NCI-H446 treated with DMSO at 0.1 percent for 48 hours (cell line): ENCODE results near the gene VEZT.
A peak's percentile ranks its signal among the peaks of the same experiment; 100 is the strongest.
"Not testable (repeated sequence)": the region's sequence is repeated elsewhere in the genome, so short reads cannot be mapped to it uniquely, and the experiment has no call there.

Source experiments
- DNase-seq: peaks from one replicate; lab custom pipeline; 2025; lab: John Stamatoyannopoulos, UW

The VEZT gene

GRCh38 chr12:95319694-95320331, 102.2 kb downstream of the VEZT start:
- no peak for DNase-seq

- DNase-seq: no peak
These were observed 104.1 kb downstream of the VEZT start for GRCh38 chr12:95321516-95322246.

GRCh38 chr12:95322326-95322725, 104.7 kb downstream of the VEZT start:
- DNase-seq: no peak

GRCh38 chr12:95323212-95323611, 105.6 kb downstream of the VEZT start:
- no peak for DNase-seq

- not testable (repeated sequence) for DNase-seq
These were observed 106.6 kb downstream of the VEZT start for GRCh38 chr12:95324246-95324645.

GRCh38 chr12:95325501-95325900, 107.9 kb downstream of the VEZT start:
- no peak for DNase-seq

DNA sequence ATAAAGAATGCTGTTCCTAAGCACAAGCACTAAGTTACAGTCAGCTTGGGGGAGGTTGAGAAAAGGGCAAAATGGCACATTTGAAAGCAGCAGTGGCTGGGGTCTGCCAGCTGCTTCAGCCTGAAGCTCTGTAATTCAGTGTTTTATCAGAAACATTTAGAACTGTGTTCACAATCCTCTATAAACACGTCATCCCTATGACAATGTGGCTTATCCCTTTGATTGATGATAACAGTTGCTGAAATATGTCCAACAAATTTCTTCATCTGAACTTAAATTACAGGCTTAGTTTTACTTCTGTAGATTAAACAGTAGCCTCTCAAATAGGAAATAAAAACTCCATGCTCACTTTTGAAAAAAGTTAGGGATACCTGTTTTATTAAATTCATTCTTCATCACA, 108.8 kb downstream of the VEZT start:
- DNase-seq: no peak

GRCh38 chr12:95326855-95327254, 109.2 kb downstream of the VEZT start:
- DNase-seq: no peak

DNA sequence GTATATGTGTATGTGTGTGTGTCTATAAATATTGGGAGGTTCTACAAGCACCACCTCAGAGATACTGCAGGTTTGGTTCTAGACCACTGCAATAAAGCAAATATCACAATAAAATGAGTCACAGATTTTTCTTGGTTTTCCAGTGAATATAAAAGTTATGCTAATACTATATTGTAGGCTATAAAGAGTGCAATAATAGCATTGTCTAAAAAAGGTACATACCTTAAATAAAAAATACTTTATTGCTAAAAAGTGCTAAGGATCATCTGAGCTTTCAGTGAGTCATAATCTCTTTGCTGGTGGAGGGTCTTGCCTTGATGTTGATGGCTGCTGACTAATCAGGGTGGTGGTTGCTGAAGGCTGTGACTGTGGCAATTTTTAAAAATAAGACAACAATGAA, 111.1 kb downstream of the VEZT start:
- DNase-seq: no peak

GRCh38 chr12:95335948-95336347, 118.3 kb downstream of the VEZT start:
- no peak for DNase-seq

DNA sequence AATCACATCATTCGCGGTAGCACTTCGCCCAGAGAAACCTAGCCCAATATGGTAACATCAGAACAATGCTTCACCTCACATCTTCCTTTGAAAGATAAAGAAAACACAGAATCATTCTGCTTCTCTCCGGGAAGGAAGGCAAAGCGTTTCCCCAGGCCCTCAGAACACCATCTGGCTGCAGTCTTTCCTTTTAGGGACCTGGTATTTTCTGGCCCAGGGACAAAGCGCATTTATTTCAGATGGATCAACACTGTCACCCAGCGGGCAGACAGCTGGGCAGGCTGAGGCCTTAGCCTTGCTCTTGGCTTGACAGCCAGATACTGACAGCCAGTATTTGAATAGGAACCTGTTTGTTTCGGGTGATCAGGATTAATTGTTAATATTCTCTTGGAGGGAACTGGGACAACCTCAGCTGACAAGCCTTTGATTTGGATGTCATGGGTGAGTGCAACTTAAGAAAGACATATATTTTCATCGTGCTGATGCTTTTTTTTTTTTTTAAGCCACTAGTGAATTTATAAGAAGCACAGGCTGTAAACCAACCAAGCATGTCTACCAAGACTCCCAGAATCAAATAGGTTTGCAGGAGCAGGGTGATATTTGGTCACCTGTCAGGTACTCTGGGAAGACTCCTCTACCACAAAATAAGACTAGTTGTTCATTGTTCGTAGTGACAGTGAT, 118.9 kb downstream of the VEZT start:
- DNase-seq: peak; percentile 78

GRCh38 chr12:95337146-95337545, 119.5 kb downstream of the VEZT start:
- no peak for DNase-seq

DNA sequence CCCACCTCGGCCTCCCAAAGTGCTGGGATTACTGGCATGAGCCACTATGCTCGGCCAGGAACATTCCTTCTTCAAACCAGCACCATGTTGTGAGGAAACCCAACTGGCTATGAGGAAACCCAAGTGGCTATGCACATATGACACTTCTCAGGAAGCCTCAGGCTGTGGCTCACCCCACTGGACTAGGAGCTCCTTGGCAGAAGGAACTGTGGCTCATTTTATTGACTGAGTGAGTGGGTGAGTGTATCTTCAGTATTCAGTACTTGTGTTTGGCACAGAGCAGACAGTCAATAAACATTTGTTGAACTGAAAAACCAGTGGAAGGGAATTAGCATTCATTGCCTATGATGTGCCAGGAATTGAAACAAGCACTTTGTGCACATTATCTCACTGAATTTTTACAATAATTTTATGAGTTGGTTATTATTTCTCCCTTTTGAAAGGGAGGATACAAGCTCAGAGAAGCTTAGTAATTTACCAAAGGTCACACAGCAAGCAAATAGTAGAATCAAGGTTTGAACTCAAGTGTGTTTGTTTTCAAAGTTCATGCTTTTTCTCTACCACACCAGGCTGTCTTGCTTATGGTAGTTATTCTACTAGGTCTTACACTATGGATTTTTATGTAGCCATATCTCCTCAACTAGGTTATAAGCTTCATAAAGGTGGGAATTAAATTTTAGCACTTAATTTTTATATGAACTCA, 121.6 kb downstream of the VEZT start:
- no peak for DNase-seq

DNA sequence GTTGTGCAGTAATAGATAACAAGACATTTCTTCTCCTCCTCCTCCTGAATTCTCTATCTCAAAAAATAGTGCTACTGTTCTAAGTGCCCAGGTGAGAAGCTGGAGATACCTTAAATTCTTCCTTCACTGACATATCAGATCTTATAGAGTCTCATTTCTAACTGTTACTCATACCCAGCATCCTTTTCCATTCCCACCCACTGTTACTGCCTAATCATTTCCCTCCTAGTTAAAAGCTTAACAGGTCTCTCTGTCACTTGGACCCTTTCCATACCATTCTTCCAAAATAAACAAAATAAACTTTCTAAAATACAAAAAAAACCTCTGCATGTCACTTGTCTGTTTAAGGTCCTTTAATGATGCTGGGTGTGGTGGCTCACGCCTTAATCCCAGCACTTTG, 124.4 kb downstream of the VEZT start:
- no peak for DNase-seq

DNA sequence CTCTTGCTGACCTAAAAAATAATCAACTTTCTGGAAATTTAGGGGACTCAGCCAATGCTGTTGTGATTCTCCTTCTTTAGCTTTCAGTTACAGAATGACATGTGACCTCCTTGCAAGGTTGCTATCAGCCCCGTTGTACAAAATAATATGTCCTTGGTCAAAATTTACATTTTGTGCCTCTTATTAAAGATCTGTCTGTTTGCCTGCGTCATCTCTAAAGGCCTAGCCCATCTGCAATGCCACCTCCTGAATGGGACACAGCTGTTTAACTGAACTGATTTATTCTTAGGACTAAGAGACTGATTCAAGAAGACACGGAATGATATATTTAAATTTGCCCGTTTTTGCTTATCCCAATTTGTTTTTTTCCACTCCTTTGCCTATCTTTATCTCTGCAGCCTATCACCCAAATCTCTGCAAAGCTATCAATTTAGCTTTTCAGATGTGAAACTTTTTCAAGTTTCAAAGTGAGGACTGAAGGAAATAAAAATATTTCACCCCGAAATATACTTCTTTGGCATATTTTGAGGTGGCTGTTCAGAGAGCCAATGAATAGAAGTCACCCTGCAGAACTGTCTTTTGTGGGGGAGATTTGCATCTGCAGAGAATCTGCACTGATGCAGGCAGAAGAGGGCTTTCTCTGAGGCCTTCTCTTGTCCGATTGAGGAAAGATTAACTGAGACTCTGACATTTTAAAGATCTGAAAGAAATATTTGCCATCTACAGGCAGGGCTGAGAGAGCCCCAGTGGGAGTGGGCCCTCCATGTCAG, 126.0 kb downstream of the VEZT start:
- DNase-seq: no peak

GRCh38 chr12:95349291-95349690, 131.7 kb downstream of the VEZT start:
- no peak for DNase-seq

- DNase-seq: no peak
These were observed 134.1 kb downstream of the VEZT start for GRCh38 chr12:95351748-95352147.
